Sigmoid colon (tissue), 3 donors: ENCODE results near the gene DPM1.

Source experiments
- POLR2A ChIP-seq, 2 donors: fragments of 450-650 bp; IDR thresholded peaks; one replicate each; pipeline ENCODE4 v1.6.1; 2016; ENCODE audit warnings: antibody characterized with exemption in 2 of 2, mild to moderate bottlenecking in 2 of 2, moderate library complexity in 2 of 2
- TF ChIP-seq, protein P1 (sequence below), 4 experiments: fragments of 450-650 bp in 3 of 4; fragments of 200-600 bp in 1 of 4; IDR thresholded peaks; one replicate each; pipeline ENCODE4 v1.5.1; 2016 to 2019; ENCODE audit warnings: antibody characterized with exemption in 4 of 4, mild to moderate bottlenecking in 3 of 4, moderate library complexity in 2 of 4

DNA sequence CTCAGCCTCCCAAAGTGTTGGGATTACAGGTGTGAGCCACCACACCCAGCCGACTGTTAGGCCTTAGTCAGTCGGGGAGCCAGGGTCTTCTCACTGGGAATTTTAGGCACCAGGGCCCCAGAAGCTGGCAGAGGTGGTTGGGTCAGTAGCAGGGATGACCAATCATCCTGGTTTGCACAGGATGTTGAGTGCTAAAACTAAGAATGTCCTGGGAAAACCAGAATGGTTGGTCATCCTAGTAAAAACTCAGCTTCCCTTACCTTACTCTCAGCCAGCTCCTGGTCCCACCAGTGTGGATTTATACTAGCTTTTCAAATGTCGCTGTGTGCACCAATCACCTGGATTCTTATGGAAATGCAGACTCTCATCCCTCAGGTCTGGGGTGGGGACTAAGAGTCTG lies 32.7 kb upstream of the DPM1 start:
- TF ChIP-seq, protein P1, sequence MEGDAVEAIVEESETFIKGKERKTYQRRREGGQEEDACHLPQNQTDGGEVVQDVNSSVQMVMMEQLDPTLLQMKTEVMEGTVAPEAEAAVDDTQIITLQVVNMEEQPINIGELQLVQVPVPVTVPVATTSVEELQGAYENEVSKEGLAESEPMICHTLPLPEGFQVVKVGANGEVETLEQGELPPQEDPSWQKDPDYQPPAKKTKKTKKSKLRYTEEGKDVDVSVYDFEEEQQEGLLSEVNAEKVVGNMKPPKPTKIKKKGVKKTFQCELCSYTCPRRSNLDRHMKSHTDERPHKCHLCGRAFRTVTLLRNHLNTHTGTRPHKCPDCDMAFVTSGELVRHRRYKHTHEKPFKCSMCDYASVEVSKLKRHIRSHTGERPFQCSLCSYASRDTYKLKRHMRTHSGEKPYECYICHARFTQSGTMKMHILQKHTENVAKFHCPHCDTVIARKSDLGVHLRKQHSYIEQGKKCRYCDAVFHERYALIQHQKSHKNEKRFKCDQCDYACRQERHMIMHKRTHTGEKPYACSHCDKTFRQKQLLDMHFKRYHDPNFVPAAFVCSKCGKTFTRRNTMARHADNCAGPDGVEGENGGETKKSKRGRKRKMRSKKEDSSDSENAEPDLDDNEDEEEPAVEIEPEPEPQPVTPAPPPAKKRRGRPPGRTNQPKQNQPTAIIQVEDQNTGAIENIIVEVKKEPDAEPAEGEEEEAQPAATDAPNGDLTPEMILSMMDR (IDR thresholded peaks at IDR 0.05): no peak
- TF ChIP-seq POLR2A (IDR thresholded peaks at IDR 0.05): no peak
